GM21360 (cell line): ENCODE results near the gene ATP5IF1.

ENCODE experiments used
- ATAC-seq: cut with Tn5 transposase; IDR thresholded peaks from one replicate; pipeline ENCODE4 v1.9.1; 2021; ENCODE audit warnings: mild to moderate bottlenecking, moderate library complexity; ENCODE audit not compliant: unreplicated experiment

ATP5IF1 gene

DNA sequence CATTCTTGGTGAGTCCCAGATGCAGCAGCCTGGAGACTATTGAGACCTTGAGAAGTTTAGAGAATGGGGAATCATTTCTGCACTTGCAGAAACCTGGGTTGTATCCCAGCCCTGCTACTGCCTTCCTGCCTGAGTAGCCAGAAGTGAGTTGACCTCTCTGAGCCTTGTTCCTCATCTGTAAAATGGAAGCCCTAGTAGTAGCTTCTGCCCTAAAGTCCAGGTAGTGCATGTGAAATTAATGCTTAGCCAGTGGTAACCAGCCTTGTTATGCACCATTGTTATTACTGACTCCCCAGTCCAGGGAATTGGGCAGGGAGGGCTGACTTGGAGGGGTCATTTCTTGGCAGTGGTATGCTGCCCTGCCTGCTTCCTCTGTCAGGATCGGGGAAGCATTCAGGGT is 29.0 kb downstream of the ATP5IF1 start:
- ATAC-seq = no peak

DNA sequence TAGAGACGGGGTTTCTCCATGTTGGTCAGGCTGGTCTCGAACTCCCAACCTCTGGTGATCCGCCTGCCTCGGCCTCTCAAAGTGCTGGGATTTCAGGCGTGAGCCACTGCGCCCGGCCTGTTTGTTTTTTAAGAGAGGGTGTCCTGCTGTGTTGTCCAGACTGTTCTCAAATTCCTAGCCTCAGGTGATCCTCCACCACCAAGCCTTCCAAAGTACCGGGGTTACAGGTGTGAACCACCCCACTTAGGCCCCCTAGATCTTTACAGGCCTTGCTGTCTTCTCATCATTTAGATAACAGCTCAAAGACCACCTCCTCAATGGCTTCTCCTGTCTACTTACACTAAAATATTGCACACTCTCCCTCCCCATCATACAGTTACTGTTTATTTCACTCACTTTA is 29.7 kb downstream of the ATP5IF1 start:
- ATAC-seq = no peak

DNA sequence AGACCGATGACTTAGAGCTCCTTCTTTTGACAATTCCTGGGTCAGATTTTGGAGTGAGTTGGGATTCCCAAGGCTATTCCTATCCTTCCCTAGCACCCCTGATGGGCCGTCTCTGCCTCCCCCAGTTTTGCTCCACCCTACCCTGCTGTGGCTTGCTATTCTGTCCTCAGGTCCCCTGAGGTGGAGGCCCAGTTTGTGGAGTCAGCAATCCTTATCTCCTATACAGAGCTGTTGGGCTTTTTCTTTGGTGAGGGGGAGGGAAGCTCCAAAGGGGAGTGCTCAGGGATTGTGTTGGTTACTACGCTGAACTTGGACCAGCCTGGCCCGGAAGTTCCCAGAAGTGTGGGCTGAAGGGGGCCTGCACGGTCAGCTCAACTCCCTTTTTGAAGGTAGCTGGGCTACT is 31.0 kb downstream of the ATP5IF1 start:
- ATAC-seq = no peak

DNA sequence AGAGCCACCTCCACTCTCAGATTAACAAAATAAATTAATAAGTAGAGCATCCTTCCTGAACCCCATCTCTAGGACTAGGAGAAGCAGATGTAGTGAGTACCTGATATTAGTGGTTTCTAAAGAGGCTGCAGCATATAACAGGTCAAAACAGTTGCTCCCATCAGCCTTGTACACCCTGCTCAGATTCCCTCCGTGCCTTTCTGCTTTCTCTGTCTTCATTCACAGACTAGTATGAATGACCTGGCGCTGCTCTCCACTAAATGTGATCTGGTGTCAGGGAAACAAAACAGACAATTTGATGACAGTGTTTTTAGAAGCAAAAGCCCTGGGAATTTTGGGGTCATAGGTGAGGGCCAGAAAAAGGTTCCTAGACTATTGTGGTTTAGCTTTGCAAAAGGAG is 31.7 kb downstream of the ATP5IF1 start:
- no peak for ATAC-seq

- no peak for ATAC-seq
These were observed 33.6 kb downstream of the ATP5IF1 start for GRCh38 chr1:28269529-28269928.

DNA sequence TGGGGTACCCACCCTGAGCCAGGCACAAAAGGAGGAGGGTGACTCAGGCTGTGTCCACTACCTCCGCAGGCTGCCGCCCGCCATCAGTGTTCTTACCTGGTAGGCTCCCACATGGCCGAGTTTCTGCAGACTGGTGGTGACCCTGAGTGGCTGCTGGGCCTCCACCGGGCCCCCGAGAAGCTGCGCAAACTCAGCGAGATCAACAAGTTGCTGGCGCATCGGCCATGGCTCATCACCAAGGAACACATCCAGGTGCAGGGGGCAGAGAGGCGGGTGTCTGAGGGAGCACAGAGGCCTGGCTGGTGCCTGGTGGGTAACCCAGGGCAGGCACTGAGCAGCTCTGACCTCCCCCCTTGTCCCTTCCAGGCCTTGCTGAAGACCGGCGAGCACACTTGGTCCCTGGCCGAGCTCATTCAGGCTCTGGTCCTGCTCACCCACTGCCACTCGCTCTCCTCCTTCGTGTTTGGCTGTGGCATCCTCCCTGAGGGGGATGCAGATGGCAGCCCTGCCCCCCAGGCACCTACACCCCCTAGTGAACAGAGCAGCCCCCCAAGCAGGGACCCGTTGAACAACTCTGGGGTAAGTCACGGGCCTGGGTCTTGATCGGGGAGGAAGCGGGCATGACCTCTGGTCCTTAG is 36.4 kb downstream of the ATP5IF1 start:
- ATAC-seq = no peak

- no peak for ATAC-seq
These were observed 37.4 kb downstream of the ATP5IF1 start for GRCh38 chr1:28273216-28273860.

DNA sequence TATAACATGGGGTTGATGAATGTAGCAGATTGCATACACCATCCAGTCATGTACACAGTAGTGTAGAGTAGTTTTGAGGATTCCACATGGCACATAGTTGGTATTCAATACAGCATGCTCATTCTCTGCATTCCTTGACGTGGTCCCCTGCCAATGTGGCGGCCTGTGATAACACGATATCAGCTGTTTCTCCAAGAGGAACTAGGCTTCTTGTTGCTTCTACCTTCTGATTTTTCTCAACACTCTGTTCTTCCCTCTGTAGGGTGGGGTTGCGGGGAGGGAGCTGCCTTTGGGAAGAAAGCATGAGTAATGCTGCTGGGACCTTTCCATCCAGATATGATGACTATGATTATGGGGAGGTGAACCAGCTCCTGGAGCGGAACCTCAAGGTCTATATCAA is 42.8 kb downstream of the ATP5IF1 start:
- ATAC-seq = no peak

GRCh38 chr1:28279721-28280120 is 43.8 kb downstream of the ATP5IF1 start:
- ATAC-seq = no peak

GRCh38 chr1:28280501-28280900 is 44.6 kb downstream of the ATP5IF1 start:
- no peak for ATAC-seq

- no peak for ATAC-seq
These were observed 45.1 kb downstream of the ATP5IF1 start for GRCh38 chr1:28280977-28281381.

DNA sequence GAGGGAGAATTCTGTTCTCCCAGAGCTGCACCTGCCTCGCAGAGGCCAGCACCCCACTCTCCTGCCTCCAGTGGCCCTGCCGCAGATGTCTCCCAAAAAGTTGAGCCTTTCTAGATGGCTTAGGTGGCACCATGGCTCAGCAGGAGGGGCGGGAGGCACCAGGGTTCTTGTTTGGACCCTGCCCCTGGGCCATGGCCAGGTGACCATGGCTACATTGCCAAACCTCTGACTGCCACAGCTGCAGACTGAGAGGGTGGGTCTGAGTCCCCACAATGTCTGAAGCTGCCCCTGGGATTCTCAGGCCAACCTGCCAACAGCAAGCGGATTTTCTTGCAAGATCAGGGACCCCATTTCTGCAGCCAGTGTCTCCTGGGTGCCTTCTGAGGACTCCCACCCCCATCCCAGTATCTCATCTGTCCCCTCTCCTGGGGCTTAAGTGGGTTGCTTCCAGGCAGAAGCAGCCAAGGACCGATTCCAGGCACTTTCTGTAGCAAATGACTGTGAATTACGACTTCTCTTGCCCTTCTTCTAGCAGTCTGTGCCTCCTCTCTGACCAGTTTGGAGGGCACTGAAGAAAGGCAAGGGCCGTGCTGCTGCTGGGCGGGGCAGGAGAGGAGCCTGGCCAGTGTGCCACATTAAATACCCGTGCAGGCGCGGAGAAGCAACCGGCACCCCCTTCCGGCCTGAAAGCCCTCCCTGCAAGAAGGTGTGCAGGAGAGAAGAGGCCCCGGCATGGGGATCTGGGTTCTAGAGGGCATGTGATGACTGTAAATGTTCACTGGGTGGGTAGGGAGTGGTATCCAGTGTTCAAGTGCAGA is 45.9 kb downstream of the ATP5IF1 start:
- no peak for ATAC-seq

DNA sequence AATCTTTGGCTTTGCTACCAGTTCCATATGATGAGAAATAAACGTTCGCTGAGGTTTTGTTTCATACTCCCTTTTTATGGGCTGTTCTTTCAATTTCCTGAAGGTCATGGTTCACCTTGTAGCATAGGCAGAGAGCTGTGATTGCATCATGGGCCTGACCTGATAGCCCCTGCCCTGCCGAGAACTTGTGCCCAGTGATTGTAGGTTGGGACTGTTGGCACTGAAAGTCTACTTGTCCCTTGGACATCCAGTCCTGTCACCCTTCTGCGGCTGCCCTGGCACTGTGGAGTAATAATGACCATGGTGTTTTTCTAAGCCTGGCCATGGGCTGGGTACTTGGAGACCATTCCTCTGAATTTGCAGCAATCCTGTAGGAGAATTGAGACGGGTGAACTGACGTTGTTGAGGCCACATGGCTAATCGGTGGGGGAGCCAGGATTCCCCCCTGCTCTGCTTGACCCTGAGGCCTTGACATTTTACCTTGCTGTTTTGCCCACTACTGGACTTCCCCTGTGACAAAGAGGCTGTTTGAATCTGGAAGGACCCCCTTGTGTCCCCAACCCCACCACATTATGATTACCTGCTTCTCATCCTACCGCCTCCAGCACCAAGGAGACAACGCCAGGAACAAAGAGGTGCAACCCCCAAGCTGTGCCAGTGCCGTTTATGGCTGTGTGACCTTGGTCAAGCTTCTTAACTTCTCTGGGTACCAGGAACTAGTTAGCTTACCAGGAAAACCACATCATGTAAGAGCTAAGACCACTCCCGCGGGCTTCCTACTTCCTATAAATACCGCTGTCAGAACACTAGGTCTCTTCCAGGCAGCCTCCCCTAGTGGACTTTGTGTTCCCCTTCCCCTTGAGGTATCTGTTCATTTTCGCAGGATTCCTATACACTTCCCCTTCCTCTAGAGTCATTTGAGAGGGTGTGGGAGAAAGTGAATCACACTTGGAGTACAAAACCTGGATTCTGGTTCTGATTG is 46.8 kb downstream of the ATP5IF1 start:
- no peak for ATAC-seq

- no peak for ATAC-seq
These were observed 50.2 kb downstream of the ATP5IF1 start for GRCh38 chr1:28286111-28286510.
